Stimulated activated CD8-positive, alpha-beta memory T cell treated with anti-CD3 and anti-CD28 coated beads, Interleukin-7, amount 100 ng/mL, for 24 hours (primary cell): ENCODE data around the gene KLK7.

Experiments used
- DNase-seq: peaks from one replicate; pipeline ENCODE4 v3.0.0-alpha.2; 2020; ENCODE audit warnings: low read depth

The KLK7 gene

DNA sequence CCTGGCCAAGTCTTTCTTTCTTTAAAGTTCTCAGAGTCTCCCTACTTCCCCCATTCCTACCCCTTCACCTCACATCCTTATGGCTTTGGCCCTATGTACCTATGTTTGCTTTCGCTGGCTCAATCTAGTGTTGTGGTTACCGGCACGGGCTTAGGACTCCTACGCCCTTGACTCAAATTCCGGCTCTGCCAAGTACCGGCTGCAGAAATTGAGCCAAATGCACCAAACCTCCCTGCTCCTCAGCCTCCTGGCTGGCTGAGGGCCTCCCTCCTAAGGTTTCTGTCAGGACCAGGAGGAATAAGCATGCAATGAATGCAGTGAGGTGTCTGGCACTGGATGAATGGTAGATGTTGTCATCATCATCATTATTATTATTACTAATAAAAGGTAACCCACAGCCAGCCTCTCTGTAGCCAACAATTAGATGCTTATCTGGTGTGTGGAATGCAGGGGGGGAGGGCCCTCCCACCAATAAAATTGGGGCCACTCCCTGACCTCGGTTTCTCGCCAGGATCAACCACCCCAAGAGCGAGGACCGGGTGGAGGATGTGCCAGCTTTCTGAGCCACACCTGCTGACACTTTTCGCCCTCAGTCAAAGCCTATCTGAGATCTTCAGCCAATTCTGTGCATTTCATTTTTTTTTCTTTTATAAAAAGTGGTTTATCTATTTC is 51.6 kb downstream of the KLK7 start:
- DNase-seq, result no peak

DNA sequence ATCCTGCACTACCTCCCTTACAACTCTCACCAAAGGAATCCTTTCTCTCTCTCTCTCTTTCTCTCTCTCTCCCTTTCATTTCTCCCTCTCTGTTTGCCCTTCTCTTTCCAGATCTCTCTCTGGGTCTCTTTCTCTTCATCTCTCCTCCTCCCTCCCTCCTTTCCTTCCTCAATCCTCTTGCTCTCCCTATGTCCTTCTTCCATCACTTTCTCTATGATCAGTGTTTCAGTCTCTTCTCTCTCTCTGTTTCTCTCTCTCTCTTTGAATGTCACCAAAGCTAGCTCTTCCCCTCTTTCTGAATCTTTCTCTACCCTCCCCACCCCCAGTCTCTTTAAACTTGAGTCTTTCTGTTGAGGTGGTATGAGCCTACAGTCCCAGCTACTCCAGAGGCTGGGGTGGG is 52.7 kb downstream of the KLK7 start:
- no peak for DNase-seq

DNA sequence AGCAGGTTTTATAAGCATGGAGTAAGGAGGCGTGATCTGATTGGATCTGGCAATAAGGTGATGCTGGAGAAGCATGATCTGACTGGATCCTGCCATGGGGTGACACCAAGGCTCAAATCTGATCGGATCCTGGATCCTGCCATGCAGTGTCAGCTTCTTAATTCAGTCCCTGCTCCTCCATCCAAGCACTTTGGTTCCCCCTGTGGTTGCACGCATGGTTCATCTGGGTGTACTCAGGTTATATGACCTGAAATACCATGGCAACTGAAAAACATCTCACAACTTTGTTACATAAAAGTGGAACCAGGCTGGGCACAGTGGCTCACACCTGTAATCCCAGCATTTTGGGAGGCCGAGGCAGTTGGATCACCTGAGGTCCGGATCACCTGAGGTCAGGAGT is 54.9 kb downstream of the KLK7 start:
- DNase-seq, result no peak
